ENCODE measurements around the gene PUM1.

DNA sequence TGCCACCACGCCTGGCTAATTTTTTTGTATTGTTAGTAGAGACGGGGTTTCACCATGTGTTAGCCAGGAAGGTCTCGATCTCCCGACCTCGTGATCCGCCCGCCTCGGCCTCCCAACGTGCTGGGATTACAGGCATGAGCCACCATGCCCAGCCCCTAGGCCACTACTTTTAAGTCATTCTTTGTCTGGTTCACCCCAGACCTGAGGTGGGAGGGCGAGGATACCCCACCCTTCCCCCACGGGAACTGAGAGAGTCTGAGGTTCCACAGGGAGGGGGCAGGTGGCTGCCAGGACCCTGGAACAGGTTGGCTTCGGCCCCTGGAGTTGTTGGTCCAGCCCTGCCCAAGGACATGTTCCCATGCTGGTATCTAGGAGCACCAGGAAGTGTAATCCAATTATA, 149.2 kb downstream of the PUM1 start:
- TF ChIP-seq POLR2A (IDR thresholded peaks at IDR 0.05), result no peak
- TF ChIP-seq, protein P1, sequence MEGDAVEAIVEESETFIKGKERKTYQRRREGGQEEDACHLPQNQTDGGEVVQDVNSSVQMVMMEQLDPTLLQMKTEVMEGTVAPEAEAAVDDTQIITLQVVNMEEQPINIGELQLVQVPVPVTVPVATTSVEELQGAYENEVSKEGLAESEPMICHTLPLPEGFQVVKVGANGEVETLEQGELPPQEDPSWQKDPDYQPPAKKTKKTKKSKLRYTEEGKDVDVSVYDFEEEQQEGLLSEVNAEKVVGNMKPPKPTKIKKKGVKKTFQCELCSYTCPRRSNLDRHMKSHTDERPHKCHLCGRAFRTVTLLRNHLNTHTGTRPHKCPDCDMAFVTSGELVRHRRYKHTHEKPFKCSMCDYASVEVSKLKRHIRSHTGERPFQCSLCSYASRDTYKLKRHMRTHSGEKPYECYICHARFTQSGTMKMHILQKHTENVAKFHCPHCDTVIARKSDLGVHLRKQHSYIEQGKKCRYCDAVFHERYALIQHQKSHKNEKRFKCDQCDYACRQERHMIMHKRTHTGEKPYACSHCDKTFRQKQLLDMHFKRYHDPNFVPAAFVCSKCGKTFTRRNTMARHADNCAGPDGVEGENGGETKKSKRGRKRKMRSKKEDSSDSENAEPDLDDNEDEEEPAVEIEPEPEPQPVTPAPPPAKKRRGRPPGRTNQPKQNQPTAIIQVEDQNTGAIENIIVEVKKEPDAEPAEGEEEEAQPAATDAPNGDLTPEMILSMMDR (IDR thresholded peaks at IDR 0.05), result no peak

All from thyroid gland (tissue), 4 donors.